Stimulated activated naive B cell treated with anti-CD40 and anti-IgM and Interleukin-4, amounts not matched to agents 10 μg/mL and 1 μg/mL and 100 μg/mL, for 72 hours (primary cell): ENCODE measurements around the gene EHMT1.

Experiments used
- ATAC-seq, 2 donors: fragments of 150-1000 bp; cut with Tn5 transposase; replicated peaks; 2 replicates each; pipeline ENCODE4 v1.10.0; 2021; ENCODE audit warnings: moderate library complexity in 1 of 2
- DNase-seq: peaks from one replicate; pipeline ENCODE4 v3.0.0; 2021
- H3K27ac Mint-ChIP-seq: one replicate; pipeline ENCODE4 v1.8.0; 2022; ENCODE audit warnings: mild to moderate bottlenecking, mixed read lengths
- H3K27me3 Mint-ChIP-seq, 2 donors: one replicate each; pipeline ENCODE4 v1.8.0; 2022; ENCODE audit warnings: mixed read lengths in 2 of 2
- H3K36me3 Mint-ChIP-seq, 2 donors: one replicate each; pipeline ENCODE4 v1.8.0; 2022; ENCODE audit warnings: mixed read lengths in 2 of 2, mild to moderate bottlenecking in 1 of 2
- H3K4me1 Mint-ChIP-seq, 2 donors: one replicate each; pipeline ENCODE4 v1.8.0; 2022; ENCODE audit warnings: mixed read lengths in 2 of 2, mild to moderate bottlenecking in 1 of 2
- H3K4me3 Mint-ChIP-seq, 2 donors: one replicate each; pipeline ENCODE4 v1.8.0; 2022; ENCODE audit warnings: mild to moderate bottlenecking in 2 of 2, mixed read lengths in 2 of 2, moderate library complexity in 1 of 2
- H3K9me3 Mint-ChIP-seq, 2 donors: one replicate each; pipeline ENCODE4 v1.8.0; 2022; ENCODE audit warnings: mixed read lengths in 2 of 2, mild to moderate bottlenecking in 1 of 2

The EHMT1 gene

DNA sequence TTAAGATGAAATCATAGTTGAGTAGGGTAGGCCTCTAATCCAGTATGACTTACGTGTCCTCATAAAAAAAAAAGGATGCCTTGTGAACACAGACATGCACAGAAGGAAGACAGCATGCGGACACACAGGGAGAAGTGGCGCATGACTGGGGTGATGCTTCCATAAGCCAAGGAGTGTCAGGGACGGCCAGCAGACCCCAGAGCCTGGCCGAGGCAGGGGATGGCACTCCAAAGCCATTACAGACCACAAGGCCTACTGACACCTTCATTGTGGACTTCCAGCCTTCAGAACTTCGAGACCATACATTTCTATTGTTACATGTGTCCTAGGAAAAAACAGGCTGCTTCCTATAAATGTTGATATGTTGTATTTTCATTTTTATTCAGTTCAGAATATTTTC, 19.9 kb downstream of the EHMT1 start:
- Mint-ChIP-seq H3K36me3 (peaks cover 30 to 39% of the 10 kb centered on the region in 2 donors), H3K27ac (peak overlapping the region; percentile 54), H3K4me1 (peaks cover 25 to 60% of the 10 kb centered on the region in 2 donors), H3K27me3 (no peaks in the 10 kb centered on the region), H3K4me3 (peak overlapping the region; percentile 71 to 72), H3K9me3 (no peaks in the 10 kb centered on the region)
- ATAC-seq (no peak), DNase-seq (no peak)

DNA sequence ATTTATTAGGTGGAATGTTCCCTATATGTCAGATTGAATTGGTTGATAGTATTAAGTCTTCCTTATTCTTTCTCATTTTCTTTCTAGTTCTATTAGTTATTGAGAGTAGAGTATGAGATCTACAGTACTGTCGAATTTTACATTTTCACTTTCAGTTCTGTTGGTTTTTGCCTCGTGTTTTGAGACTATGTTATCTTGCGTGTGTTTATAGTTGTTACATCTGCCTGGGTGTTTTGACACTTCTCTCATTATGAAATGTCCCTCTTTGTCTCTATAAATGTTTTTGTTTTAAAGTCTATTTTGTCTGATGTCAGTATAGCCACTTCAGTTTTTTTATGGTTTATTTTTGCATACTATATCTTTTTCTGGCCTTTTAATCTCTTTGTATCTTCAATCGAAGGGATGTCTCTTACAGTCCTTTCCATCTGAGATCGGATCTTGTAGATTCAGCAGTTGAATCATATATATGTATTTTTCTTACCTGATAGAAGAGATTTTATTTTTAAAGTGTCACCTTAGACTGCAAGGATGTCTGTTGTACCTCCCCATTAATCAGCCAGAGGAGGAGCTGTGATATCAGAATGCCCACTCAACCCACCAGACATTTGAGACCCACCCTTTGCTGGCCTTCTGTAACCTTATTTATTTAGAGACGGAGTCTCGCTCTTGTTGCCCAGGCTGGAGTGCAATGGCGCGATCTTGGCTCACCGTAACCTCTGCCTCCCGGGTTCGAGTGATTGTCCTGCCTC, 20.7 kb downstream of the EHMT1 start:
- peak overlapping the region; percentile 70 for H3K27ac Mint-ChIP-seq
- H3K36me3 Mint-ChIP-seq, result peaks cover 34 to 38% of the 10 kb centered on the region in 2 donors
- H3K4me1 Mint-ChIP-seq, result peaks cover 25 to 59% of the 10 kb centered on the region in 2 donors
- no peaks in the 10 kb centered on the region for H3K9me3 Mint-ChIP-seq
- peak overlapping the region; percentile 70 to 75 for H3K4me3 Mint-ChIP-seq
- ATAC-seq, result peak; percentile 71 to 72
- no peak for DNase-seq
- no peaks in the 10 kb centered on the region for H3K27me3 Mint-ChIP-seq

DNA sequence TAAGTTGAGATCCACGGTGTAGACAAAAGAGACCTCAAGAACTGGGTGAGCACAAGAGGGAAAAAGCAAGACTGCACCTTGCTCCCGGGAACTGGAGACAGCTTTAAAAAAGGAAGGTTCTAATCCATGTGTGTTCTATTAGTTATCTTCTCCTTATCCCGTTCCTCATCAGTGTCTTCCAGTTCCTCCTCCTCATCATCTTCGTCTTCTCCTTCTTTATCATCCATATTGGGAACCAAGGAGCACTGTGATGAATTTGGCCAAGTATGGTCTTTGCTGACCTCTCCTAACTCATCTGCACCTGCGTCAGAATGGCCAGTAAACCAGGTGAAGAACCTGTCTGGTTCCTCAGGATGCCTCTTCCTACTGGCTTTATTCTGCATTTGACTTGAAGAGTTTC, 22.1 kb downstream of the EHMT1 start:
- DNase-seq (no peak), ATAC-seq (no peak)
- Mint-ChIP-seq H3K4me3 (no peak overlapping the region), H3K36me3 (peaks cover 34 to 38% of the 10 kb centered on the region in 2 donors), H3K9me3 (no peaks in the 10 kb centered on the region), H3K27ac (no peak overlapping the region), H3K27me3 (no peaks in the 10 kb centered on the region), H3K4me1 (peaks cover 25 to 56% of the 10 kb centered on the region in 2 donors)

DNA sequence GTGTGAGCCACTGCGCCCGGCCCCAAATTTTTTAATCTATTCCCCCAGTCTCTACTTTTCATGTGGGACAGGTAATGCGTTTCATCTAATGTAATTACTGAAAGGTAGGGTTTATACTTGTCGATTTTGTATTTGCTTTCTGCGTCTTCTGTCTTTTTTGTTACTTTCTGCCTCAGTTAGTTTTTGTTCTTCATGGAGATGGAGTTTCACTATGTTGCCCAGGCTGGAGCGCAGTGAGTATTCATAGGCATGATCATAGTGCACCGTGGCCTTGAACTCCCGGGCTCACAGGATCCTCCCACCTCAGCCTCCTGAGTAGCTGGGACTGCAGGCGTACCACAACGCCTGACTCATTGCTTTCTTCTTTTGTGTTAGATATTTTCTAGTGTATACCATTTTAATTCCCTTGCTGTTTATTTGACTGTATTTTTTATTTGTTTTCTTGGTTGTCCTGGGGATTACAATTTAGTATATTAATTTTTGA, 23.4 kb downstream of the EHMT1 start:
- no peak overlapping the region for H3K4me3 Mint-ChIP-seq
- H3K27me3 Mint-ChIP-seq, result no peaks in the 10 kb centered on the region
- no peaks in the 10 kb centered on the region for H3K9me3 Mint-ChIP-seq
- H3K27ac Mint-ChIP-seq, result no peak overlapping the region
- peaks cover 29 to 62% of the 10 kb centered on the region in 2 donors for H3K4me1 Mint-ChIP-seq
- no peak for ATAC-seq
- H3K36me3 Mint-ChIP-seq, result peaks cover 35 to 46% of the 10 kb centered on the region in 2 donors
- DNase-seq, result no peak

DNA sequence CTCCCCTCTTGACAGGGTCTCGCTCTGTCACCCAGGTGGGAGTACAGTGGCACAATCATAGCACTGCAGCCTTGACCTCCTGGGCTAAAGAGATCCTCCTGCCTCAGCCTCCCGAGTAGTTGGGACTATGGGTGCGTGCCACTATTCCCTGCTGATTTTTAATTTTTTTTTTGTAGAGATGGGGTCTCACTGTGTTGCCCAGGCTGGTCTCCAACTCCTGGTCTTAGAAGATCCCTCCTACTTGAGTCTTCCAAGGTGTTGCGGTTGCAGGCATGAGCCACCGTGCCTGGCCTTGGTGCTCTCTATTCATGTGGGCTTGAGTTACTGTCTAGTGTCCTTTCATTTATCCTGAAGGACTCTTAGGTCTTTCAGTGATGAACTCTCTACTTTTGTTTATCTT, 24.1 kb downstream of the EHMT1 start:
- H3K9me3 Mint-ChIP-seq, result no peaks in the 10 kb centered on the region
- H3K4me1 Mint-ChIP-seq, result peaks cover 37 to 65% of the 10 kb centered on the region in 2 donors
- DNase-seq (no peak), ATAC-seq (no peak)
- H3K27ac Mint-ChIP-seq, result no peak overlapping the region
- H3K36me3 Mint-ChIP-seq, result peaks cover 37 to 49% of the 10 kb centered on the region in 2 donors
- no peaks in the 10 kb centered on the region for H3K27me3 Mint-ChIP-seq
- H3K4me3 Mint-ChIP-seq, result no peak overlapping the region

DNA sequence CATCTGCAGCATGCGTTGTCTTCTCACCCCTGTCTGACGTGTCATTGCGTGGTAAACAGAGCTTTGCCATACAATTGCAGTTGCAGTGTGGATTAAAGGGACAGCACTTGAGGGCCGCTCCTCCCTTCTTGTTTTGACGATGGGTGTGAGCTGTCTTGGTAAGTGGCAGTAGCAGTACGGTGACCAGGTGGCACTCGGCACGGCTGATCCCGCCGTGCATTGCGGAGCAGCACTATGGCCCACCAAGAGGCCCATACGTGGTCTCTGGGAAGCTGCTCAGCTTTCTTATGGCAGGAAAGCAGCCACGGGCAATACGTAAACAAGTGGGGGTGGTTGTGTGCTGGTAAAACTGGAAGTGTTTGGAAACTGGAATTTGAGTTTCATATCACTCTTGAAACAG, 25.1 kb downstream of the EHMT1 start:
- Mint-ChIP-seq H3K4me1 (peaks cover 37 to 63% of the 10 kb centered on the region in 2 donors), H3K27ac (no peak overlapping the region), H3K9me3 (no peaks in the 10 kb centered on the region), H3K36me3 (peaks cover 41 to 53% of the 10 kb centered on the region in 2 donors), H3K27me3 (no peaks in the 10 kb centered on the region), H3K4me3 (no peak overlapping the region)
- no peak for ATAC-seq
- no peak for DNase-seq

DNA sequence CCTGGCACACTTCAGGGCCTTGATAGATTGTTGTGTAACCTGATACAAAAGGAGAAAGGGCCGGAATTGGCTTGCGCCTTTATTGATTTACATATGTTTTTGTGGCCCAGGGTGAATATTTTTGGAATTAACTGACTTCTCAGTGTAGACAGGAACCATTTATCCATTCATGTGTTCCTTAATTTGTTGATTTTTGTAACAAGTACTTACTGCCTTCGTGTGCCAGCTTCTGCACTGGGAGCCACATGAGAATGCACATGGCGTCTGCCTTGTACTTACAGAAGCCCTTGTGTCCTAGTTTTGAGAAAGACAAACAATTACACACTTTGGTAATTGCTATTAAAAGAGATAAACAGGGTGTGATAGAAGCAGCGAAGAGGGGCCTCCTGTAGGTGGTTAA, 26.4 kb downstream of the EHMT1 start:
- ATAC-seq, result no peak
- DNase-seq, result no peak
- Mint-ChIP-seq H3K4me3 (no peak overlapping the region), H3K27me3 (no peaks in the 10 kb centered on the region), H3K27ac (no peak overlapping the region), H3K4me1 (peaks cover 37 to 64% of the 10 kb centered on the region in 2 donors), H3K9me3 (no peaks in the 10 kb centered on the region), H3K36me3 (peaks cover 45 to 61% of the 10 kb centered on the region in 2 donors)

DNA sequence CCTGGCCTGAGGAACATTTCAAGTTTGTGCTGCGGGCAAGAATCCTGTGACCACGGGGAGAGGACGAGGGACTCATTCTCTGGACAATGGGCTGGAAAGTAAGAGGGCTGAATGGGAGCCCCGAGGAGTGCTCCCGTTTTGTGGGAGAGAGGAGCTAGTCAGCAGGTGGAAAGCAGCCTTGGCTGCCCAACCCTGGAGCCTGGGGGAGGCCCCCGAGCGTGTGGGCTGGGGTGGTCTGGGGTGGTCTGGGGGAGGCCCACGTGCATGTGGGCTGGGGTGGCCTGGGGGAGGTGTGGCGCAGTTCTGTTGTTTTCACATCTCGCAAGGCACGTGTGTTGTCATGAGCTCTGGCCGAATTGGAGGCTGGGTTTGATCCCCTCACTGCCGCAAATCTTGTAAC, 27.5 kb downstream of the EHMT1 start:
- H3K27me3 Mint-ChIP-seq, result no peaks in the 10 kb centered on the region
- ATAC-seq, result no peak
- H3K4me1 Mint-ChIP-seq, result peaks cover 34 to 60% of the 10 kb centered on the region in 2 donors
- no peak overlapping the region for H3K27ac Mint-ChIP-seq
- peak overlapping the region in 1 of 2 donors; percentile 43 for H3K4me3 Mint-ChIP-seq
- no peak for DNase-seq
- H3K9me3 Mint-ChIP-seq, result no peaks in the 10 kb centered on the region
- H3K36me3 Mint-ChIP-seq, result peaks cover 42 to 62% of the 10 kb centered on the region in 2 donors

DNA sequence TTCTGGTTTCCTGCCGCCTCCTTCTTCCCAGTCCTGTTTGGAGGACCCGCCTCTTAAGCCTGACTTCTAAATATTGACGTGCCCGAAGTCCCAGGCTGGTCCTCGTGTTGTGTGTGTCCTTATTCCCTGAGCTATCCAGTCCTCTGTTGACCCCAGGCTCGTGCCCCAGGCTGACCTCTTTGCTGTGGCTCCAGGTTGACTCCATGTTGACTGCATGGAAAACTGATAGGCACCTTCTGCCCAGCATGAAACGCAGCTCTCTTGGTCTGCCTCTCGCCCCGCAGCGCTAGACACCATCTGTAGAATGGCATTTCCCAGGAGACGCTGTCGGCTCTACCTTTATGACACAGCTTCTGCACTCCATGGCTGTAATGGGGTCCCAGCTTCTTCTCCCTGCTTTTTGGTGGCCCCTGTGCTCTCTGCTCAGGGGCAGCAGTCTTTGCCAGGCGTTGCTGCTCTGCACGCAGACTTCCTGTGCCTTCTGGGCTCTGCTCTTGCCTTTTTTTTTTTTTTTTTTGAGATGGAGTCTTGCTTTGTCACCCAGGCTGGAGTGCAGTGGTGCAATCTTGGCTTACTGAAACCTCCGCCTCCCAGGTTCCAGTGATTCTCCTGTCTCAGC, 28.4 kb downstream of the EHMT1 start:
- DNase-seq (no peak), ATAC-seq (peak; percentile 64 to 68)
- Mint-ChIP-seq H3K36me3 (peaks cover 41 to 59% of the 10 kb centered on the region in 2 donors), H3K4me3 (peak overlapping the region; percentile 56 to 70), H3K4me1 (peaks cover 34 to 53% of the 10 kb centered on the region in 2 donors), H3K27me3 (no peaks in the 10 kb centered on the region), H3K27ac (peak overlapping the region; percentile 15), H3K9me3 (no peaks in the 10 kb centered on the region)

DNA sequence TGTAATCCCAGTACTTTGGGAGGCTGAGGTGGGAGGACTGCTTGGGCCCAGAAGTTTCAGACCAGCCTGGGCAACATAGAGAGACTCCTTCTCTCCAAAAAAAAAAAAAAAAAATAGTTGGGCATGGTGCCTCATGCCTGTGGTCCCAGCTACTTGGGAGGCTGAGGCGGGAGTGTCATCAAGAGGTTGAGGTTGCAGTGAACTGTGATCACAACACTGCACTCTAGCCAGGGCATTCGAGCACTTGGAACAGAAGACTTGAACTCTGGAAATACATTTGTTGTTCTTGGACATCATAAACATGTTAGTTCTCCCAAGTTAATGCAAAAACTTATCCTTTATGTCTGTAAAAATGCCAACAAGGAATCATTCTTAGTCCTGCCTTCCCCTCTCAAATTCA, 29.6 kb downstream of the EHMT1 start:
- Mint-ChIP-seq H3K27me3 (no peaks in the 10 kb centered on the region), H3K36me3 (peaks cover 39 to 57% of the 10 kb centered on the region in 2 donors), H3K4me1 (peaks cover 34 to 50% of the 10 kb centered on the region in 2 donors), H3K27ac (no peak overlapping the region), H3K9me3 (no peaks in the 10 kb centered on the region), H3K4me3 (no peak overlapping the region)
- no peak for DNase-seq
- ATAC-seq, result no peak

DNA sequence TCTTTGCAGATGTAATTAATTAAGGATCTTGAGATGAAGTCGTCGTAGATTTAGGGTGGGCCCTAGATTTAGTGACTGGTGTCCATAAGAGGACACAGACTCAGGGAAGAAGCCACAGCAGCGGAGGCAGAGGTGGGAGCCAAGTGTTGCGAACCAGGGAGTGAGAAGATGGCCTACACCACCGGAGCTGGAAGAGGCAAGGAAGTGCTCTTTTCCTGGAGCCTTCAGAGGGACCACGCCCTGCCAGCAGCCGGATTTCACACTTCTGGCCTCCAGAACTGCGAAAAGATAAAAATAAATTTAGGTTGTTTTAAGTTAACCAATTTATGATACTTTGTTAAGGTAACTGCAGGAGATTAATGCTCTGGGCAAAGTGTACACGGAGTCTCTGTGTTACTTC, 30.7 kb downstream of the EHMT1 start:
- DNase-seq (no peak), ATAC-seq (no peak)
- Mint-ChIP-seq H3K27ac (no peak overlapping the region), H3K4me1 (peaks cover 33 to 43% of the 10 kb centered on the region in 2 donors), H3K4me3 (no peak overlapping the region), H3K9me3 (no peaks in the 10 kb centered on the region), H3K36me3 (peaks cover 40 to 59% of the 10 kb centered on the region in 2 donors), H3K27me3 (no peaks in the 10 kb centered on the region)

DNA sequence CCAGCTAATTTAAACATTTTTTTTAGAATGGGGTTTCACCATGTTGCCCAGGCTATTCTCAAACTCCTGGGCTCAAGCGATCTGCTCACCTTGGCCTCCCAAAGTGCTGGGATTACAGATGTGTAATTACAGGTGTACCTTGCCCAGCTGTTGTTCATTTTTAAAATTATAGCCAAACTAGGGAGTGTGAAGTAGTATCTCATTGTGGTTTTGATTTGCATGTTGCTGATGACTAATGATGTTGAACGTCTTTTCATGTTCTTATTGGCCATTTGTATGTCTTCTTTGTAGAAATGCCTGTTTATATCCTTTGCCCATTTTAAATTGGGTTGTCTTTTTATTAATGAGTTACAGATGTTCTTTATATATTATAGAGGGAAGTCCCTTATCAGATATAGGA, 31.5 kb downstream of the EHMT1 start:
- Mint-ChIP-seq H3K9me3 (no peaks in the 10 kb centered on the region), H3K36me3 (peaks cover 44 to 64% of the 10 kb centered on the region in 2 donors), H3K27me3 (no peaks in the 10 kb centered on the region), H3K4me3 (no peak overlapping the region), H3K4me1 (peaks cover 35 to 43% of the 10 kb centered on the region in 2 donors), H3K27ac (no peak overlapping the region)
- ATAC-seq (peak in 1 of 2 donors; percentile 29), DNase-seq (no peak)

DNA sequence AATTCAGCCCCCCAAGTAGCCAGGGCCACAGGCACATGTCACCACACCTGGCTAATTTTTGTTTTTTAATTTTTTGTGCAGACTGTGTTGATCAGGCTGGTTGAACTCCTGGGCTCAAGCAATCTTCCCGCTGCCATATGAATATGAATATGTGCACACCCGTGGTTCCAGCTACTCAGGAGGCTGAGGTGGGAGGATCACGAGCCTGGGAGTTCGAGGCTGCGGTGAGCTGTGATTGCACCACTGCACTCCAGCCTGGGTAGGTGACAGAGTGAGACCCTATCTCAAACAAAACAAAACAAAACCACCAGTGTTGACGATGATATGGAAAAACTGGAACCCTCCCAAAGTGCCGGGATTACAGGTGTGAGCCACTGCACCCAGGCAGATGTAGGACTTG, 32.0 kb downstream of the EHMT1 start:
- Mint-ChIP-seq H3K4me1 (peaks cover 39 to 43% of the 10 kb centered on the region in 2 donors), H3K27me3 (no peaks in the 10 kb centered on the region), H3K27ac (no peak overlapping the region), H3K4me3 (no peak overlapping the region), H3K9me3 (no peaks in the 10 kb centered on the region), H3K36me3 (peaks cover 46 to 66% of the 10 kb centered on the region in 2 donors)
- ATAC-seq (no peak), DNase-seq (no peak)

DNA sequence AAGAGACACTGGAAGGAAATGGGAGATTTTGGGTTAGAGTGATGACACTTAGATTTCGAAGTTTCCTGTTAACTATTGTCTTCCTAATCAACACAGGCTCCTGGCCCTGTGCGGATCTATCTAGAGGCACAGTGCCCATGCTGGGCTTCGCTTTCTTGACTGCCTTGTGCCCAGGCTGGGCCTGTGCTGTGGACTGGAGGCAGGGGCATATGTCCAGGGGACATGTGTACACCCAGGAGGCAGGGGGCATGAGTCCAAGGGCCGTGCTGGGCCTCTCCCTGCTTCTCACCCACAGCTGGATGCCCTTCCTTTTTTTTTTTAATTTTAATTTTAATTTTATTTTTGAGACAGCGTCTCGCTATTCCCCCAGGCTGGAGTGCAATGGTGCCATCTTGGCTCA, 37.6 kb downstream of the EHMT1 start:
- Mint-ChIP-seq H3K36me3 (peaks cover 32 to 42% of the 10 kb centered on the region in 2 donors), H3K27me3 (no peaks in the 10 kb centered on the region), H3K4me3 (no peak overlapping the region), H3K4me1 (peaks cover 31 to 40% of the 10 kb centered on the region in 2 donors), H3K9me3 (no peaks in the 10 kb centered on the region), H3K27ac (no peak overlapping the region)
- no peak for DNase-seq
- no peak for ATAC-seq

DNA sequence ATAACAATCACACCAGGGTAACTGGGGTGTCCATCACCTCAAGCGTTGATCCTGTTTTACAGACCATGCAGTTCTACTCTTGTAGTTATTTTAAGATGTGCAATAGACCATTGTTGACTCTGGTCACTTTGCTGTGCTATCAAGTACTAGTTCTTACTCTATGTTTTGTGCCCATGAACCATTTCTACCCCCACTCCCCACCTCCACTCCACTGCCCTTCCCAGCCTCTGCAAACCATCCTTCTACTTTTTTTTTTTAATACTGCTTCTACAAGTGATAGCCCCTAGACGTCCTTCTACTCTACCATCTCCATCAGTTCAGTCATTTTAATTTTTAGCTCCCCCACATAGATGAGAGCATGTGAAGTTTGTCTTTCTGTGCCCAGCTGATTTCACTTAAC, 38.8 kb downstream of the EHMT1 start:
- ATAC-seq (no peak), DNase-seq (no peak)
- Mint-ChIP-seq H3K27ac (no peak overlapping the region), H3K9me3 (no peaks in the 10 kb centered on the region), H3K4me3 (no peak overlapping the region), H3K36me3 (peaks cover 29 to 38% of the 10 kb centered on the region in 2 donors), H3K4me1 (peaks cover 30 to 40% of the 10 kb centered on the region in 2 donors), H3K27me3 (no peaks in the 10 kb centered on the region)
